ENCODE measurements around the gene PLA2R1.

The PLA2R1 gene

GRCh38 chr2:160033732-160034392 is 28.6 kb downstream of the PLA2R1 start:
- DNase-seq (ENCODE audit: low spot score) = no peak

GRCh38 chr2:160029270-160029628 is 33.2 kb downstream of the PLA2R1 start:
- DNase-seq (ENCODE audit: low spot score) = no peak

GRCh38 chr2:160028431-160029269 is 33.8 kb downstream of the PLA2R1 start:
- no peak for DNase-seq (ENCODE audit: low spot score)

GRCh38 chr2:160022162-160022561 is 40.3 kb downstream of the PLA2R1 start:
- DNase-seq (ENCODE audit: low spot score) = no peak

- no peak for DNase-seq (ENCODE audit: low spot score)
Observed at GRCh38 chr2:160019374-160020090, 42.9 kb downstream of the PLA2R1 start.

GRCh38 chr2:160015746-160016145 is 46.7 kb downstream of the PLA2R1 start:
- no peak for DNase-seq (ENCODE audit: low spot score)

GRCh38 chr2:160014227-160014626 is 48.2 kb downstream of the PLA2R1 start:
- no peak for DNase-seq (ENCODE audit: low spot score)

- DNase-seq (ENCODE audit: low spot score) = no peak
Observed at GRCh38 chr2:160010361-160011145, 51.9 kb downstream of the PLA2R1 start.

GRCh38 chr2:160007111-160007510 is 55.3 kb downstream of the PLA2R1 start:
- DNase-seq (ENCODE audit: low spot score) = no peak

- DNase-seq (ENCODE audit: low spot score) = no peak
Observed at GRCh38 chr2:160006475-160006874, 55.9 kb downstream of the PLA2R1 start.

- DNase-seq (ENCODE audit: low spot score) = no peak
Observed at GRCh38 chr2:160005908-160006307, 56.5 kb downstream of the PLA2R1 start.

- no peak for DNase-seq (ENCODE audit: low spot score)
Observed at GRCh38 chr2:160005476-160005875, 56.9 kb downstream of the PLA2R1 start.

GRCh38 chr2:159998961-159999360 is 63.5 kb downstream of the PLA2R1 start:
- DNase-seq (ENCODE audit: low spot score) = no peak

GRCh38 chr2:159998243-159998642 is 64.2 kb downstream of the PLA2R1 start:
- DNase-seq (ENCODE audit: low spot score) = no peak

GRCh38 chr2:159996792-159997546 is 65.4 kb downstream of the PLA2R1 start:
- no peak for DNase-seq (ENCODE audit: low spot score)

- DNase-seq (ENCODE audit: low spot score) = no peak
Observed at GRCh38 chr2:159995038-159995437, 67.4 kb downstream of the PLA2R1 start.

GRCh38 chr2:159989249-159989648 is 73.2 kb downstream of the PLA2R1 start:
- DNase-seq (ENCODE audit: low spot score) = no peak

GRCh38 chr2:159988412-159988970 is 73.9 kb downstream of the PLA2R1 start:
- DNase-seq (ENCODE audit: low spot score) = no peak

GRCh38 chr2:159987181-159987580 is 75.2 kb downstream of the PLA2R1 start:
- no peak for DNase-seq (ENCODE audit: low spot score)

- DNase-seq (ENCODE audit: low spot score) = no peak
Observed at GRCh38 chr2:159985656-159986055, 76.8 kb downstream of the PLA2R1 start.

- DNase-seq (ENCODE audit: low spot score) = no peak
Observed at GRCh38 chr2:159984034-159984433, 78.4 kb downstream of the PLA2R1 start.

Measured in HuH-7.5 (cell line).